ENCODE data around the gene EXOSC7.
"Not testable (repeated sequence)": the region's sequence is repeated elsewhere in the genome, so short reads cannot be mapped to it uniquely, and the experiment has no call there.

The EXOSC7 gene

GRCh38 chr3:45026038-45026437 is 50.0 kb downstream of the EXOSC7 start, which contains the start of gene CLEC3B:
Gene CLEC3B (plus strand): TSS chr3:45026303. CDS start chr3:45026363, 60 bp downstream.
- DNase-seq = no peak

- no peak for DNase-seq
Measured at GRCh38 chr3:45026957-45027356, 50.9 kb downstream of the EXOSC7 start.

- DNase-seq = no peak
Measured at GRCh38 chr3:45027441-45027840, 51.4 kb downstream of the EXOSC7 start.

- DNase-seq = no peak
Measured at GRCh38 chr3:45029216-45029615, 53.2 kb downstream of the EXOSC7 start.

- DNase-seq = no peak
Measured at GRCh38 chr3:45029661-45030060, 53.6 kb downstream of the EXOSC7 start.

DNA sequence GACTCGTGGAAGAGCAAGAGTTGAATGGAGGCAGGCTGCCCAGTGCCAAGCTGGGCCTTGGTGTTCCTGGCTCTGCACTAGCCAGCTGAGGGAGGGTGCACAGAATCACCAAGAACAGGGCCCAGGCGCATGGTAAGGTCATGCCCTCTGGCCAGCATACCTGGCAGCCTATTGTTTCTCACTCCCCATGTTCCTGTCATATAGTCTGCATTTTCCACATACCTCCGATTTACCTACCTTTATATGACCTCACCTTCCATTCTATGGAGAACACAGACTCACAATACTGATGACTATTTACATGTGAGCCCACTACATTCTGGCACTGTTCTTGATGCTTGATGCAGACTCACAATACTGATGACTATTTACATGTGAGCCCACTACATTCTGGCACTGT is 55.5 kb downstream of the EXOSC7 start:
- DNase-seq = no peak

GRCh38 chr3:45032113-45032512 is 56.1 kb downstream of the EXOSC7 start:
- DNase-seq = no peak

- DNase-seq = no peak
Measured at GRCh38 chr3:45033791-45034190, 57.7 kb downstream of the EXOSC7 start.

DNA sequence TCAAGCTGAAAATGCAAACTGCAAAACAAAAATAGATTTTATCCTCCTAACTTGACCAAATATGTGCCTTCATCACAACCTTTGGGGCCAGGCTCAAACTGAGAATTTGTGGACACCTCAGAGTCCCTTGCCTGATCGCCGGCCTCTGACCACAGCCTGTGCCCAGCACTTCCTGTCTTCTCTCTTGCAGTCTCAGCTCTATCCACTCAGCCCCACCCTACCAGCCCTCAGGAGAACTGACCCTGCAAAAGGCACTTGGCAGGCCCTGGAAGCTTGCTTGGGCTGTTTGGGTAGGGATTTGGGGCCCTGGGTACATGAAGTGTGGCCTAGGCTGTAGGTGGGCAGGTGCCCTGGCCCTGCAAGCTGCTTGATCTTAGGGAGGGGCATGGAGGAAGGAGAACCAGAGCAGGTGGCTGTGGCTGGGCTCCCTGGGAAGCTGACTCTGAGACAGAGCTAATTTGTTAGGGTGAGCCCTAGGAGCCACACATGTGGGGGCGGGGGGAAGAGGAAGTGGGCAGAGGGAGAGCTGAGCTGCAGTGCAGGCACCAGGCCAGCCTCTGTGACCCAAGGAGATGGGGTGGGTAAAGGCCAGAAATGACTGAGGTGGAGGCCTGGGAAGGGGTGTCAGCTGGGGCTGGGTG is 58.7 kb downstream of the EXOSC7 start:
- DNase-seq = no peak

- no peak for DNase-seq
Measured at GRCh38 chr3:45035441-45036301, 59.6 kb downstream of the EXOSC7 start.

DNA sequence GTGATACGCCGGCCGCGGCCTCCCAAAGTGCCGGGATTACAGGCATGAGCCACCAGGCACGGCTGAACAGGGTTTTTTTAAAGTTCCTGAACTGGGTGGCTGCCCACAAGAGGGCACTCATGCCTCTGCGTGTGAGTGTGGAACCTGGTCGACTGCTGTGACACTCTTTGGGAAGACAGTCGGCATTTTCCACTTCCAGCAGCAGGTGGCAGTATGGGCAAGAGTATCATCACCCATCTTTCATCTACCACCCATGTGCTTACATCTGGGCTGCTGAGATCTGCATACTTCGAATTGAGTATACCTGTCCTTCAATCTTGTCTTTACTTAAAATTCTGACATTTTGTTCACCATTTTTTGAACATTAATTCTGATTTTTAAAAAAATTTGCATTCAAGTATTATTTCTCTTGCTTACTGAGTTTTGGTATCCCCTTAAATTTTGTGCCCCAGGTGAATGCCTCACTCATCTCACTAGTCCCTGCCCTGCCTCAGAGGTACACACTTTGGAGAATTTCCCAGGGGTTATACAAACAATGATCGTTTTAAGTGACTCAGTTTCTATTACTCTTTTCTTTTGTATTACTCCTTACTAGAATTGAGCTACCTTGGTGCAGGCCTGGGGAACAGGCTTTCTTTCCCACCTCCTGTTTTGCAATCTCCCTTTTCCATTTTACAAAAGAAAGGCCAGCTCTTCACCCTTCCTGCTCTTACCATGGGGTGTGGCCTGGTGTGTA is 61.8 kb downstream of the EXOSC7 start:
- DNase-seq = peak; percentile 67

- no peak for DNase-seq
Measured at GRCh38 chr3:45041666-45042065, 65.6 kb downstream of the EXOSC7 start.

DNA sequence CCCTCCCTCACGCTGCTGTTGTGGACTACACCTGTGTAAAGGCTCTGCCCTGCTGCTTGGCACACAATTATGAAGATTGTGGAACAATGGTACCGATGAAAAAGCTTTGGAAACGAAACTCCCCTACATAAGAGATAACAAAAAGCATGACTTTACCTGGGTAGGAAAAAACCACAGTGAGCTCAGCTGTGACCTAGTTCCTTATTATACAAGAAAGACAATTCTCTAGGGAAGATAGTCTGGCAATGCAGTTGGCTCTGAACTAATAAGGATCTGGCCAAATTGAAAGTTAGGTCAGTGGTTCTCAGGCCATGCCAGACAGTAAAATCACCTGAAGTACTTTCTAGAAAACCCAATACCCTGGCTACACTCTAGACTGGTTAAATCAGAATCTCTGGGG is 66.1 kb downstream of the EXOSC7 start:
- no peak for DNase-seq

DNA sequence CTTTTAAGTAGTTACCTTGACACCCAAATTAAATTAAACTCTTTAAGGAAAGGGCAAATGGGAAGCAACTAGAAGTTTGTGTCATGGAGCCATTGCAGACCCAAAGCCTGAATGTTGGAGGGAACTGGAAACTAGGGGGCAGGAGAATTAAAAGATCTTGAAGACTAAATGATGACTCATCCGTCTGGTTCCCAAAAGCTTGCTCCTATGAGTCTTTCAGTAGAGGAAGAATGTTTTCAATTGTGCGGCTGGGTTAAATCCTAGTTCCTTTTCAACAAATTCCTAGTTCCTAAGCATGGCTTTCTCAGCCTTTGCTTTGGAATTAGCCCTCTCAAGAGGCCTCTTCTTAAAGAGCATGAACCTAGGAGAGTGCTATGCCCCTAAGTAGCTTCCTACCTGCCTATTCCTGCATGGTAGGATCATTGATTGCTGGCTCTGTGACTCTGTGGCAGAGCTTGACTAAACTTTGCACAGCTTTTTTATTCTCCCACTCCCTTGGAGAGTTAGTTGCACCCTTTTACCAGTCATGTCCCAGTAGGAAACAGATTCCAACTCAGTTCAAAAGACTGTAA is 67.8 kb downstream of the EXOSC7 start:
- no peak for DNase-seq

GRCh38 chr3:45048244-45048643 is 72.2 kb downstream of the EXOSC7 start:
- DNase-seq = no peak

DNA sequence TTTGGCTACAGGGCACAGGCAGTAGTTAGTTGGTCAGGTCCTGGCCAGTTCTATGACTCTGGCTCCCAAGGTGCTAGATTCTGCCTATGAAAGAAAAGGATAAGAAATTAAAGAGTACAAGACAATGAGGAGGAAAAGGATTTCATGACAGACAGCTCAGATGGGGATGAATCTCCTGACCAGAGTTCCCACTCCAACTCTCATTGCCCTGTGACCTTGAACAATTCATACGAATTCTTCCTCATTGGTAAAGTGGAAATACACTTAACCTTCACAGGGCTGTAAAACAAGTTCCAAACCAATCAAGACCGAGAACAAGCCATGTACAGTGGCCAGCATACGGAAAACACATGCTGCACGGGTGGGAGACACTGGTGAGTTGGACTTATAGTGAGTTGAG is 73.8 kb downstream of the EXOSC7 start:
- no peak for DNase-seq

DNA sequence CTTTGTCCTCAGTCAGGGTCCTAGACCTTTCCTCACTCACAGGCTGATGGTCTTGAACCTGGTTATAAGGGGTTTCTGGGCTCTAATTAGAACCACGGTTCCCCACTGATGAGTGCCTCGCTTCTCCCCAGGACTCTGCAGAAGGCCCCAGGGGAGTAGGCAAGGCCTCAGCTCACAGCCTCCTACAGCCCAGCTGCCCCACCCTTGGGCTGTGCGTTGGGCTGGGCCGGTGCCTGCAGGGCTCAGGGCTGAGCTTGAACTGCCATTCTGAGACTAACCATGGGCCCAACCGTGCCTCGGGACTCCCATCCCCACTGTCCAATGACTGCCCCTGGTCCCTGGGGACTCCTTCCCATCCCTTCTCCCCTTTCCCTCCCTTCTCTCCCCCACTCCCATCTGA is 75.6 kb downstream of the EXOSC7 start:
- no peak for DNase-seq

DNA sequence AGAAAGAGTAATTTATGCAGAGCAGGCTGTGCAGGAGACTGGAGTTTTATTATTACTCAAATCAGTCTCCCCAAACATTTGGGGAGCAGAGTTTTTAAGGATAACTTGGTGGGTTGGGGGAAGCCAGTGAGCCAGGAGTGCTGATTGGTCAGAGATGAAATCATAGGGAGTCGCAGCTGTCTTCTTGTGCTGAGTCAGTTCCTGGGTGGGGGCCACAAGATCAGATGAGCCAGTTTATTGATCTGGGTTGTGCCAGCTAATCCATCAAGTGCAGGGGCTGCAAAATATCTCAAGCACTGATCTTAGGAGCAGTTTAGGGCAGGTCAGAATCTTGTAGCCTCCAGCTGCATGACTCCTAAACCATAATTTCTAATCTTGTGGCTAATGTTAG is 77.8 kb downstream of the EXOSC7 start:
- DNase-seq = not testable (repeated sequence)

GRCh38 chr3:45054196-45054857 is 78.3 kb downstream of the EXOSC7 start:
- DNase-seq = no peak

DNA sequence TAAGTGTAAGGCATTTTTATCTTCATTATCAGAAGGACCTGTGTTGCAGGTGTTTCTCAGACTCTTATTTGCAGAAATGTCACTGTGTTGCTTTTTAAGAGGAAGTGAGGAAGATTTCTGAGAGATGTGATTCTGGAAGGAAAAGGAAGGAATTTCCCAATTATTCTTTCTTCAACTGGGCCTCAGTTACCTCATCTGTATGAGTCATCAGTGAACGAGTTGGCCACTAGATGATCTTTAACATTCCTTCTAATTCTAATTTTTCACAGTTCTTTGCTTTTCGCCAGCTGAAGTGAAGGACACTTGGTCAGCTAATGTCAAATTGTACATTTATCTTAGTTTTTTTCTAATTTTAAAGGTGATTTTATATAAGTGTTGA is 79.0 kb downstream of the EXOSC7 start:
- no peak for DNase-seq

DNA sequence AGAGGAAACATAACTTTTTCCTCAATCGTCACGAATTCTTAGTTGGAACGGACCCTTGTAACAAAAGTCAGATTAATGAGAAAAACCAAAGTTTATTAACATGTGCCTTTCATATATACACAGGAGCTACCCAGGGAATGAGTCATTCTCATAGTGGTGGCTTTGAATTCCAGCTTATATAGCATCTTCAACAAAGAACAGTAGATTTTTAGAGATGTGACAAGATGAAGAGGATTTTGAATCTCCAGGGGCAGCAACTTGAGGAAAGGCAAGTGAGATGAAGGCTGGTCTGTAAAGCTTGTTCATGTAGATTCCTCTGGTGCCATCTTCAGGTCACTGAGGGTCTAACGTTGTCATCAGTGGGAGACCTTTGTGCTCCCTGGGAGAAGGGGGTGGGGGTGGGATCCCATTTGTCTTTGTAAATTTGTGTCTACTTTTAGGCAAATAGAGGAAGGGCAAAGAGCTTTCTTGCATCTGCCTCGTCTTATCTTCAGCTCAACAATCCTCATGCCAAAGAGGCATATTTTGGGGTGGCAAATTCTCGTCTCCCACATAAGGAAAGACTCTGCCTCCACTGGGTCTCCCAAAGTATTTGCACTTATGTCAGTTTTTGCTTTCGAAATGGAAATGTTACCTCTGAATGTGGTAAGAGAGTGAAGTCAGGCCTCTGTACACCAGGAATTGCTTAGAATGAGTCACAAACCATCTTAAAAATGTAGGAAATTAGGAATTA is 79.5 kb downstream of the EXOSC7 start:
- DNase-seq = no peak
